Measurements from ENCODE around the gene PCGF2. TPM values are rescaled to one million over a fixed set of nuclear protein-coding genes. Genes with fewer than 3 reads are reported as not detected.

Gene PCGF2
- total and polyA plus RNA-seq, 10 of the 15 experiments (the other 5 are each of a cell fraction or from before 2014, with no cell fraction given): 2.7 to 35.6 (median 7.2) TPM

DNA sequence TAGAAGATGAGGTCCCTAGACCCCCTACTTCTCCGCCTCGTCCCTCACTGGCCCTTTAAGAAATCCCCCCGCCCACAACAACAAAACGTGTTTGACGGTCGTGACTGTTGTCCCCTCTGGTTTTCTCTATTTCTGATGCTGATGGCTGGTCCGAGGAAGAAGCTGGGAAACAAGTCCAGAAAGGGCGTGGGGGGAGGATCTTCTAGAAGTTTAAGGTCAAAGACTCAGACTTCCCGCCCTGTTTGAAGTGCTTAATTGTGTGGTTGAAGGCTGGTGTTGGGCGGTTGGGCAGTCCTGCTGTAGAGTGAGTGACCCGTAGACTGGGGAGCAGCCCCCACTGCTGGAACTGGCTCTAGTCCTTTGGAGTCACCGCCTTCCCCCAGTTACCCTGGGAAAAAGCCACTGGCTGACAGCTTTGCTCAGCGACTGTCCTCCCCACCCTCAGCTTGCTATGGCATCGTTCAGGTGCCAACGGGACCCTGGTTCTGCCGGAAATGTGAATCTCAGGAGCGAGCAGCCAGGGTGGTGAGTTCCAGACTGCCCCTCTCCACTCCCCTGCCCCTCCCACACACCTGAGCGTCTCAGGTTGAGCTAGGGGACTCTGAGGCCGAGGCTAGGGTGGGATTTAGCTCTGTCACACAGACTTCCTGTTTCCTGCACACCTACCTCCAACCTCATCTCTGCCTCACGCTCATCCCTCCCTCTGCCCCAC is 41.5 kb downstream of the PCGF2 start (continued):
- TF ChIP-seq CBX3 (IDR thresholded peaks at IDR 0.05; ENCODE audit: borderline replicate concordance, low read depth): no peak
- TF ChIP-seq DPF2 (IDR thresholded peaks at IDR 0.05): no peak
- TF ChIP-seq NR2F1 (conservative IDR thresholded peaks at IDR 0.05): no peak
- TF ChIP-seq EP300 (IDR thresholded peaks at IDR 0.05; ENCODE audit: borderline replicate concordance in 1 of 2, control insufficient read depth in 1 of 2, low read depth in 2 of 2, low read length in 2 of 2): no peak
- no peak for TF ChIP-seq ZNF384 (IDR thresholded peaks at IDR 0.05; ENCODE audit: borderline replicate concordance, low read depth, low read length)
- TF ChIP-seq ZNF274 (IDR thresholded peaks at IDR 0.05; ENCODE audit: insufficient read depth, insufficient read length): no peak
- TF ChIP-seq NKRF (conservative IDR thresholded peaks at IDR 0.05): peak; percentile 38; the same call in 1 of the 2 replicates
- TF ChIP-seq, protein P1, sequence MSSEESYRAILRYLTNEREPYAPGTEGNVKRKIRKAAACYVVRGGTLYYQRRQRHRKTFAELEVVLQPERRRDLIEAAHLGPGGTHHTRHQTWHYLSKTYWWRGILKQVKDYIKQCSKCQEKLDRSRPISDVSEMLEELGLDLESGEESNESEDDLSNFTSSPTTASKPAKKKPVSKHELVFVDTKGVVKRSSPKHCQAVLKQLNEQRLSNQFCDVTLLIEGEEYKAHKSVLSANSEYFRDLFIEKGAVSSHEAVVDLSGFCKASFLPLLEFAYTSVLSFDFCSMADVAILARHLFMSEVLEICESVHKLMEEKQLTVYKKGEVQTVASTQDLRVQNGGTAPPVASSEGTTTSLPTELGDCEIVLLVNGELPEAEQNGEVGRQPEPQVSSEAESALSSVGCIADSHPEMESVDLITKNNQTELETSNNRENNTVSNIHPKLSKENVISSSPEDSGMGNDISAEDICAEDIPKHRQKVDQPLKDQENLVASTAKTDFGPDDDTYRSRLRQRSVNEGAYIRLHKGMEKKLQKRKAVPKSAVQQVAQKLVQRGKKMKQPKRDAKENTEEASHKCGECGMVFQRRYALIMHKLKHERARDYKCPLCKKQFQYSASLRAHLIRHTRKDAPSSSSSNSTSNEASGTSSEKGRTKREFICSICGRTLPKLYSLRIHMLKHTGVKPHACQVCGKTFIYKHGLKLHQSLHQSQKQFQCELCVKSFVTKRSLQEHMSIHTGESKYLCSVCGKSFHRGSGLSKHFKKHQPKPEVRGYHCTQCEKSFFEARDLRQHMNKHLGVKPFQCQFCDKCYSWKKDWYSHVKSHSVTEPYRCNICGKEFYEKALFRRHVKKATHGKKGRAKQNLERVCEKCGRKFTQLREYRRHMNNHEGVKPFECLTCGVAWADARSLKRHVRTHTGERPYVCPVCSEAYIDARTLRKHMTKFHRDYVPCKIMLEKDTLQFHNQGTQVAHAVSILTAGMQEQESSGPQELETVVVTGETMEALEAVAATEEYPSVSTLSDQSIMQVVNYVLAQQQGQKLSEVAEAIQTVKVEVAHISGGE (CRISPR knock-in tag; IDR thresholded peaks at IDR 0.05): no peak
- TF ChIP-seq RCOR1 (conservative IDR thresholded peaks at IDR 0.05; ENCODE audit: low read depth, low read length): no peak
- no peak for TF ChIP-seq BCL11A (IDR thresholded peaks at IDR 0.05; ENCODE audit: low read depth, low read length)
- TF ChIP-seq BACH1 (IDR thresholded peaks at IDR 0.05; ENCODE audit: borderline replicate concordance): no peak
- TF ChIP-seq SIN3A (IDR thresholded peaks at IDR 0.05; ENCODE audit: low read depth, low read length): peak; percentile 44; the same call in 1 of the 2 replicates
- no peak for TF ChIP-seq JUNB (IDR thresholded peaks at IDR 0.05)
- no peak for TF ChIP-seq SMAD1 (IDR thresholded peaks at IDR 0.05; ENCODE audit: low read depth, partially characterized antibody)
- no peak for TF ChIP-seq RUNX3 (IDR thresholded peaks at IDR 0.05; ENCODE audit: low read length)
- no peak for TF ChIP-seq RB1 (IDR thresholded peaks at IDR 0.05; ENCODE audit: borderline replicate concordance)
- no peak for TF ChIP-seq ATF3 (IDR thresholded peaks at IDR 0.05; ENCODE audit: borderline replicate concordance, extremely low read depth, low read depth, low read length)
- TF ChIP-seq, protein P2, sequence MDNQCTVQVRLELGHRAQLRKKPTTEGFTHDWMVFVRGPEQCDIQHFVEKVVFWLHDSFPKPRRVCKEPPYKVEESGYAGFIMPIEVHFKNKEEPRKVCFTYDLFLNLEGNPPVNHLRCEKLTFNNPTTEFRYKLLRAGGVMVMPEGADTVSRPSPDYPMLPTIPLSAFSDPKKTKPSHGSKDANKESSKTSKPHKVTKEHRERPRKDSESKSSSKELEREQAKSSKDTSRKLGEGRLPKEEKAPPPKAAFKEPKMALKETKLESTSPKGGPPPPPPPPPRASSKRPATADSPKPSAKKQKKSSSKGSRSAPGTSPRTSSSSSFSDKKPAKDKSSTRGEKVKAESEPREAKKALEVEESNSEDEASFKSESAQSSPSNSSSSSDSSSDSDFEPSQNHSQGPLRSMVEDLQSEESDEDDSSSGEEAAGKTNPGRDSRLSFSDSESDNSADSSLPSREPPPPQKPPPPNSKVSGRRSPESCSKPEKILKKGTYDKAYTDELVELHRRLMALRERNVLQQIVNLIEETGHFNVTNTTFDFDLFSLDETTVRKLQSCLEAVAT (IDR thresholded peaks at IDR 0.05): 0 out of 2 replicates have a peak, but pooled peaks have one; percentile 1
- no peak for TF ChIP-seq SUZ12 (IDR thresholded peaks at IDR 0.05; ENCODE audit: unreplicated experiment)
- TF ChIP-seq SUPT20H (IDR thresholded peaks at IDR 0.05; ENCODE audit: borderline replicate concordance, control insufficient read depth, low read depth, low read length): no peak
- TF ChIP-seq TAF1 (IDR thresholded peaks at IDR 0.05; ENCODE audit: borderline replicate concordance, low read depth, low read length): no peak
- TF ChIP-seq HDAC2 (IDR thresholded peaks at IDR 0.05): no peak
- no peak for TF ChIP-seq CBX5 (IDR thresholded peaks at IDR 0.05; ENCODE audit: low read depth)
- no peak for TF ChIP-seq IKZF1 (conservative IDR thresholded peaks at IDR 0.05)
- TF ChIP-seq NRF1 (conservative IDR thresholded peaks at IDR 0.05; ENCODE audit: low read depth, low read length): no peak

Measured in GM12878 (cell line).